Calu3 (cell line): ENCODE data around the gene LRRC36. TPM values are rescaled to one million over a fixed set of nuclear protein-coding genes. Genes with fewer than 3 reads are reported as not detected.

ENCODE experiments used
- BruUV-seq: library from RNA; stranded (reverse); fragments of 400-500 nt; replicated peaks from 2 replicates; lab custom pipeline; 2021; lab: Mats Ljungman, UMichigan
- CTCF ChIA-PET: fragments of 300-600 bp; sonication (Branson Sonifier 250); formaldehyde crosslinking; loops from one replicate; lab custom pipeline; 2022; ENCODE audit warnings: antibody characterized with exemption; lab: Charles Lee
- DNase-seq: peaks from one replicate; pipeline ENCODE4 v3.0.0; 2022
- H3K27ac Mint-ChIP-seq: one replicate; pipeline ENCODE4 v1.8.0; 2022; ENCODE audit warnings: mixed read lengths; ENCODE audit not compliant: unreplicated experiment
- H3K27me3 Mint-ChIP-seq: one replicate; pipeline ENCODE4 v1.8.0; 2022; ENCODE audit warnings: mixed read lengths; ENCODE audit not compliant: unreplicated experiment
- H3K36me3 Mint-ChIP-seq: one replicate; pipeline ENCODE4 v1.8.0; 2022; ENCODE audit warnings: mild to moderate bottlenecking, moderate library complexity, mixed read lengths; ENCODE audit not compliant: insufficient read depth, unreplicated experiment
- H3K4me1 Mint-ChIP-seq: one replicate; pipeline ENCODE4 v1.8.0; 2022; ENCODE audit warnings: mild to moderate bottlenecking, low read depth, mixed read lengths; ENCODE audit not compliant: unreplicated experiment
- H3K4me3 Mint-ChIP-seq: one replicate; pipeline ENCODE4 v1.8.0; 2022; ENCODE audit warnings: mild to moderate bottlenecking, low read depth, moderate library complexity, mixed read lengths; ENCODE audit not compliant: unreplicated experiment
- H3K9me3 Mint-ChIP-seq: one replicate; pipeline ENCODE4 v1.8.0; 2022; ENCODE audit warnings: low read depth, mixed read lengths; ENCODE audit not compliant: unreplicated experiment
- intact Hi-C: fragments of 100-400 bp; cut with micrococcal nuclease; formaldehyde crosslinking; loops from one replicate; pipeline ENCODE4 v1.10.0; 2022; ENCODE audit not compliant: unreplicated experiment
- total RNA-seq: library from RNA; stranded (reverse); gene quantifications from 2 replicates; pipeline ENCODE4 v1.2.3, GENCODE V29; 2022
- TF ChIP-seq, protein P1 (sequence below): fragments of 200-600 bp; IDR thresholded peaks from one replicate; pipeline ENCODE4 v1.8.0; 2022; ENCODE audit warnings: antibody characterized with exemption; ENCODE audit not compliant: unreplicated experiment

The LRRC36 gene
- total RNA-seq, 1 experiment from 2014 or later = 9.2 TPM

- BruUV-seq = no TSS peak
- H3K4me1 Mint-ChIP-seq = peaks cover 29% of the 10 kb centered on the region
- H3K27ac Mint-ChIP-seq = no peak overlapping the region
Observed at GRCh38 chr16:67431775-67432505, 105.3 kb downstream of the LRRC36 start.

DNA sequence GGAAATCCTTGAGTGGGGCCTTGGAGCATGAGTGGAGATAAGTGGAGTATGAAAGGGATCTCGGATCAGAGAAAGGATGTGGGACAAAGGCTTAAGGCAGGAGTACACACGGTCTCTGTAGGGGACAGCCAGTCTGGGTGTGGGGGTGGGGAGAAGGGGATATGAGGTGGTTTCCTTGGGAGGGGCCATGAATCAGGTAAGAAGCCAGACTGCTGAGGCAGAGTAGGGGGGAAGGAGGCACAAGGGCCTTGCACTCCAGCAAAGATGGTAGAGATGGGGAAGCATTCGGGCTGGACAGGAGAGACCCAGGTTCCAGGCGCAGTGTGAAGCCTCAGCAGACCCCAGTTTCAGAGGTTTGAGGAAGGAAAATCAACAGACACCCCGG is 105.9 kb downstream of the LRRC36 start:
- intact Hi-C loops = no loop called here
- CTCF ChIA-PET = interaction anchor here (0.7 to 1.9 kb wide), 4 partner anchors 13 to 172 kb away, joined by 4 to 7 read pairs (median 5); no protein-coding TSS in a partner anchor
- BruUV-seq = no TSS peak

More at GRCh38 chr16:67431775-67432505, 105.3 kb downstream of the LRRC36 start:
- Mint-ChIP-seq H3K27me3 (peaks cover 17% of the 10 kb centered on the region), H3K4me3 (peak overlapping the region; percentile 96), H3K9me3 (no peaks in the 10 kb centered on the region), H3K36me3 (peaks cover 20% of the 10 kb centered on the region)
- DNase-seq = no peak
- CTCF ChIA-PET = interaction anchor here (0.5 to 1.9 kb wide), 11 partner anchors 14 to 529 kb away, joined by 3 to 10 read pairs (median 5); partner anchors contain the start of gene FHOD1
- TF ChIP-seq, protein P1, sequence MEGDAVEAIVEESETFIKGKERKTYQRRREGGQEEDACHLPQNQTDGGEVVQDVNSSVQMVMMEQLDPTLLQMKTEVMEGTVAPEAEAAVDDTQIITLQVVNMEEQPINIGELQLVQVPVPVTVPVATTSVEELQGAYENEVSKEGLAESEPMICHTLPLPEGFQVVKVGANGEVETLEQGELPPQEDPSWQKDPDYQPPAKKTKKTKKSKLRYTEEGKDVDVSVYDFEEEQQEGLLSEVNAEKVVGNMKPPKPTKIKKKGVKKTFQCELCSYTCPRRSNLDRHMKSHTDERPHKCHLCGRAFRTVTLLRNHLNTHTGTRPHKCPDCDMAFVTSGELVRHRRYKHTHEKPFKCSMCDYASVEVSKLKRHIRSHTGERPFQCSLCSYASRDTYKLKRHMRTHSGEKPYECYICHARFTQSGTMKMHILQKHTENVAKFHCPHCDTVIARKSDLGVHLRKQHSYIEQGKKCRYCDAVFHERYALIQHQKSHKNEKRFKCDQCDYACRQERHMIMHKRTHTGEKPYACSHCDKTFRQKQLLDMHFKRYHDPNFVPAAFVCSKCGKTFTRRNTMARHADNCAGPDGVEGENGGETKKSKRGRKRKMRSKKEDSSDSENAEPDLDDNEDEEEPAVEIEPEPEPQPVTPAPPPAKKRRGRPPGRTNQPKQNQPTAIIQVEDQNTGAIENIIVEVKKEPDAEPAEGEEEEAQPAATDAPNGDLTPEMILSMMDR = no peak
- intact Hi-C loops = no loop called here

DNA sequence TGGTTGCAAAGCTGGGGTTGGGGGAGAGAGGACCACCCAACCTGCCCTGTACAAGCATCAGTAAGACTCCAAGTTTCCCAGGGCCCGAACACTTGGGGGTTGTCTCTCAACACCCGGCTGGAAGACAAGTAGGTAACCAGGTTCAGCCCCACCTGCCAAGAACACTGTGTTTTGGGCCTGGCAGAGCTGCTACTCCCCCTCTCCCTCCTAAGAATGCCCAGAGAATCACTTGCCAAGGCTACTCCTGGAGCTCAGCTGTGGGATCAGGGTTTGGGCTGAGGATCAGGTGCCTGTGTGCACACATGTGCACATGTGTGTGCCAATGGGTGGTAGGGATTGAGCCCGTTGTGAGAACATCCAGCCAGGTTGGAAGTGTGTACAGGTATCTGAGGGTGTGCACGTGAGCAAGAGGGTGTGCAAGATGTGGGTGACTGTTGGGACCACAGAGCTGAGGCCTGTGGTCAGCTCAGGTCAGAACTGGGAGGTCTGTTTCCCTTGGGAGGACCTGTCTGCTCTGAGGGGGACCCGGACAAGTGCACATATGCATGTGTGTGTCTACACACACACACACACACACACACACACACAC is 106.6 kb downstream of the LRRC36 start:
- CTCF ChIA-PET = interaction anchor here (0.6 to 0.7 kb wide), 5 partner anchors 14 to 231 kb away, joined by 3 to 5 read pairs (median 4); no protein-coding TSS in a partner anchor
- no peak overlapping the region for H3K4me3 Mint-ChIP-seq
- intact Hi-C loops = no loop called here
- TF ChIP-seq, protein P1 = no peak
- no peaks in the 10 kb centered on the region for H3K9me3 Mint-ChIP-seq
- H3K27me3 Mint-ChIP-seq = peaks cover 8% of the 10 kb centered on the region
- DNase-seq = no peak
- no TSS peak for BruUV-seq
- peaks cover 21% of the 10 kb centered on the region for H3K36me3 Mint-ChIP-seq
- H3K27ac Mint-ChIP-seq = no peak overlapping the region
- H3K4me1 Mint-ChIP-seq = peaks cover 22% of the 10 kb centered on the region

More for the DNA sequence above, 105.9 kb downstream of the LRRC36 start:
- Mint-ChIP-seq H3K4me3 (peak overlapping the region; percentile 96), H3K36me3 (peaks cover 16% of the 10 kb centered on the region), H3K27me3 (peaks cover 11% of the 10 kb centered on the region), H3K27ac (no peak overlapping the region), H3K4me1 (peaks cover 29% of the 10 kb centered on the region), H3K9me3 (no peaks in the 10 kb centered on the region)
- TF ChIP-seq, protein P1 = no peak
- DNase-seq = no peak

Other genes with a start within 250 kb of the LRRC36 start
- gene PHAF1, start 216.9 kb upstream of the LRRC36 start, total RNA-seq = 21.4 and 21.9 TPM in 2 replicates
- gene B3GNT9, start 175.8 kb upstream of the LRRC36 start, total RNA-seq = 6.8 and 8.0 TPM in 2 replicates
- gene TRADD, start 166.9 kb upstream of the LRRC36 start, total RNA-seq = 34.9 and 42.7 TPM in 2 replicates
- 32.0 and 36.6 TPM in 2 replicates for gene FBXL8, start 166.9 kb upstream of the LRRC36 start, total RNA-seq
- gene HSF4, start 162.1 kb upstream of the LRRC36 start, total RNA-seq = 57.1 and 60.7 TPM in 2 replicates
- gene NOL3, start 156.3 kb upstream of the LRRC36 start, total RNA-seq = 33.5 and 35.7 TPM in 2 replicates
- gene MATCAP1, start 142.9 kb upstream of the LRRC36 start, total RNA-seq = 33.1 and 36.5 TPM in 2 replicates
- gene EXOC3L1, start 136.7 kb upstream of the LRRC36 start, total RNA-seq = 0.31 and 1.2 TPM in 2 replicates
- gene E2F4, start 134.7 kb upstream of the LRRC36 start, total RNA-seq = 95.3 and 101 TPM in 2 replicates
- 31.9 and 43.2 TPM in 2 replicates for gene ELMO3, start 127.7 kb upstream of the LRRC36 start, total RNA-seq
- gene TMEM208, start 99.7 kb upstream of the LRRC36 start, total RNA-seq = 53.5 and 69.2 TPM in 2 replicates
- 37.2 and 37.9 TPM in 2 replicates for gene FHOD1, start 79.3 kb upstream of the LRRC36 start, total RNA-seq
- 2.4 and 4.4 TPM in 2 replicates for gene SLC9A5, start 77.8 kb upstream of the LRRC36 start, total RNA-seq
- 5.5 and 9.2 TPM in 2 replicates for gene PLEKHG4, start 47.3 kb upstream of the LRRC36 start, total RNA-seq
- 3.8 and 5.6 TPM in 2 replicates for gene KCTD19, start 74 bp upstream of the LRRC36 start, total RNA-seq
- 8.5 and 8.8 TPM in 2 replicates for gene TPPP3, start 66.7 kb downstream of the LRRC36 start, total RNA-seq
- gene ZDHHC1, start 89.7 kb downstream of the LRRC36 start, total RNA-seq = 22.6 and 24.4 TPM in 2 replicates
- 10.2 and 10.8 TPM in 2 replicates for gene HSD11B2, start 104.3 kb downstream of the LRRC36 start, total RNA-seq
- gene ATP6V0D1, start 154.3 kb downstream of the LRRC36 start, total RNA-seq = 85.3 and 91.0 TPM in 2 replicates
- gene AGRP, start 156.7 kb downstream of the LRRC36 start, total RNA-seq = not detected in 2 replicates
- 59.0 and 71.6 TPM in 2 replicates for gene RIPOR1, start 202.0 kb downstream of the LRRC36 start, total RNA-seq
- gene CTCF, start 235.7 kb downstream of the LRRC36 start, total RNA-seq = 50.9 and 52.1 TPM in 2 replicates